OCI-LY3 (cell line): ENCODE results near the gene NDUFA7.
"Not testable (repeated sequence)": the region's sequence is repeated elsewhere in the genome, so short reads cannot be mapped to it uniquely, and the experiment has no call there.

Experiments used
- H2AFZ ChIP-seq: fragments of 200-600, 300-600 bp; shearing (Covaris generic); 2 replicates; pipeline ENCODE4 v1.6.0; 2014; ENCODE audit warnings: antibody characterized with exemption, low read depth, low read length
- H3K27ac ChIP-seq: fragments of 200-600, 300-600 bp; sonication (generic); 2 replicates; pipeline ENCODE4 v1.5.1; 2014; ENCODE audit warnings: mild to moderate bottlenecking, low read length, moderate library complexity, mixed read lengths
- H3K27me3 ChIP-seq: fragments of 200-600, 300-600 bp; sonication (generic); 2 replicates; pipeline ENCODE4 v1.6.1; 2014; ENCODE audit warnings: low read depth, low read length, mixed read lengths
- H3K36me3 ChIP-seq: fragments of 200-600, 300-600 bp; sonication (generic); replicated peaks from 2 replicates; pipeline ENCODE3; 2014; ENCODE audit warnings: low read depth, low read length, mixed read lengths
- H3K4me1 ChIP-seq: fragments of 300-600, 200-600 bp; sonication (generic); 2 replicates; pipeline ENCODE4 v1.6.1; 2014; ENCODE audit warnings: low read length, mixed read lengths
- H3K4me2 ChIP-seq: fragments of 200-600, 300-600 bp; sonication (generic); 2 replicates; pipeline ENCODE4 v1.6.1; 2014; ENCODE audit warnings: low read length, mixed read lengths
- H3K4me3 ChIP-seq: fragments of 300-600, 200-600 bp; sonication (generic); 2 replicates; pipeline ENCODE4 v1.5.1; 2014; ENCODE audit warnings: antibody characterized with exemption, mild to moderate bottlenecking, low read length, moderate library complexity
- H3K79me2 ChIP-seq: fragments of 300-600, 200-600 bp; shearing (Covaris generic); 2 replicates; pipeline ENCODE4 v1.6.1; 2014; ENCODE audit warnings: mild to moderate bottlenecking, low read length, mixed read lengths
- H3K9ac ChIP-seq: fragments of 300-600, 200-600 bp; shearing (Covaris generic); 2 replicates; pipeline ENCODE4 v1.6.0; 2014; ENCODE audit warnings: mild to moderate bottlenecking, low read length, moderate library complexity
- H3K9me3 ChIP-seq: fragments of 200-600, 300-600 bp; shearing (Covaris generic); 2 replicates; pipeline ENCODE4 v1.6.1; 2014; ENCODE audit warnings: low read length, mixed read lengths; ENCODE audit not compliant: insufficient read depth
- H4K20me1 ChIP-seq: fragments of 200-600, 300-600 bp; sonication (generic); 2 replicates; pipeline ENCODE4 v1.6.1; 2016; ENCODE audit warnings: low read length, mixed read lengths; ENCODE audit not compliant: insufficient read depth
- CTCF ChIP-seq: fragments of 200-600, 300-600 bp; sonication (generic); IDR thresholded peaks from 2 replicates; pipeline ENCODE4 v1.5.1; 2014; ENCODE audit warnings: antibody characterized with exemption, low read length, low read depth
- EZH2phosphoT487 ChIP-seq: fragments of 200-600 bp; shearing (Covaris generic); IDR thresholded peaks from 2 replicates; pipeline ENCODE4 v1.6.1; 2018; ENCODE audit warnings: antibody characterized with exemption, mixed run types, low read depth

The NDUFA7 gene

DNA sequence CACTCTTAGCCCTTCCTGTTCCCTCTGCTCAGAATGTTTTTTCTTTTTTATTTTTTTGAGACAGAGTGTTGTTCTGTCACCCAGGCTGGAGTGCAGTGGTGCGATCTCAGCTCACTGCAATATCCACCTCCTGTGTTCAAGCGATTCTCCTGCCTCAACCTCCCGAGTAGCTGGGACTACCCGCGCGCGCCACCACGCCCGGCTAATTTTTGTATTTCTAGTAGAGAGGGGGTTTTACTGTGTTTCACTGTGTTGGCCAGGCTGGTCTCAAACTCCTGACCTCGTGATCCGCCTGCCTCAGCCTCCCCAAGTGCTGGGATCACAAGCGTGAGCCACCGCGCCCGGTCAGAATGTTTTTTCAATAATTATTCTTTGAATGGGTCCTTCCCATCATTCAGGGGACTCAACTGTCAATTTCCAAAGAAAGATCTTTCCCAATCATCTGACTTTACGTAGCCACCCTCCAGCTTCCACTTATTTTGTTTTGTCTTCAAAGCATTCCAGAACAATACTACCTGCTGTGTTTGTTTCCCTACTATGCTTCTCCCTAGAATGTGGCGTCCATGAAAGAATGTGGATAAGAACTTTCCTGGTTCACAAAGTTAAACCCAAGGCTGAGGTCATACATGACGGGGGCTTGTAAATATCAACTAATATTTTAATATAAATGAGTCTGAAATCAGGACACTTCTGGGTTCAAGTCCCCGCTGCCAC lies 1.2 kb downstream of the NDUFA7 start:
- no peaks in the 10 kb centered on the region for H3K27me3 ChIP-seq
- H3K4me2 ChIP-seq: peak overlapping the region; percentile 98
- H3K9me3 ChIP-seq: no peaks in the 10 kb centered on the region
- H3K27ac ChIP-seq: peak overlapping the region; percentile 59
- no peak overlapping the region for H2AFZ ChIP-seq
- H3K36me3 ChIP-seq: peaks cover 45% of the 10 kb centered on the region
- peaks cover 15% of the 10 kb centered on the region for H4K20me1 ChIP-seq
- H3K4me3 ChIP-seq: peak overlapping the region; percentile 91
- peaks cover 23% of the 10 kb centered on the region for H3K4me1 ChIP-seq
- H3K9ac ChIP-seq: peak overlapping the region; percentile 95
- TF ChIP-seq CTCF: no peak
- no peak for TF ChIP-seq EZH2phosphoT487
- H3K79me2 ChIP-seq: peaks cover 57% of the 10 kb centered on the region

DNA sequence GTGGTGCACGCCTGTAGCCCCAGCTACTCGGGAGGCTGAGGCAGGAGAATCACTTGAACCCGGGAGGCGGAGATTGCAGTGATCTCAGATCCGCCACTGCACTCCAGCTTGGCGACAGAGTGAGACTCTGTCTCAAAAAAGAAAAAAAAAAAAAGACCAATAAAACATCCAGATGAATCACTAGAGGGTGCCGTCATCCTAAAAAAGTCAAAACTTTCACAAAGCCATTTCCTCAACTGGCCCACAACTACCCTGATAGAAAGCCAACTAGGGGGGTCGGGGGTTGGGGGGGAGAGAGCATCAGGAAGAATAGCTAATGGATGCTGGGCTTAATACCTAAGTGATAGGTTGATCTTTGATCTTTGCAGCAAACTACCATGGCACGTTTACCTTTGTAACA lies 2.3 kb downstream of the NDUFA7 start:
- H3K9me3 ChIP-seq, H3K27ac ChIP-seq, H2AFZ ChIP-seq, H3K4me3 ChIP-seq, H3K9ac ChIP-seq, H3K4me2 ChIP-seq, H3K27me3 ChIP-seq: not testable (repeated sequence)
- H3K4me1 ChIP-seq: peaks cover 20% of the 10 kb centered on the region
- H3K36me3 ChIP-seq: peaks cover 35% of the 10 kb centered on the region
- H3K79me2 ChIP-seq: peaks cover 57% of the 10 kb centered on the region
- H4K20me1 ChIP-seq: peaks cover 15% of the 10 kb centered on the region

DNA sequence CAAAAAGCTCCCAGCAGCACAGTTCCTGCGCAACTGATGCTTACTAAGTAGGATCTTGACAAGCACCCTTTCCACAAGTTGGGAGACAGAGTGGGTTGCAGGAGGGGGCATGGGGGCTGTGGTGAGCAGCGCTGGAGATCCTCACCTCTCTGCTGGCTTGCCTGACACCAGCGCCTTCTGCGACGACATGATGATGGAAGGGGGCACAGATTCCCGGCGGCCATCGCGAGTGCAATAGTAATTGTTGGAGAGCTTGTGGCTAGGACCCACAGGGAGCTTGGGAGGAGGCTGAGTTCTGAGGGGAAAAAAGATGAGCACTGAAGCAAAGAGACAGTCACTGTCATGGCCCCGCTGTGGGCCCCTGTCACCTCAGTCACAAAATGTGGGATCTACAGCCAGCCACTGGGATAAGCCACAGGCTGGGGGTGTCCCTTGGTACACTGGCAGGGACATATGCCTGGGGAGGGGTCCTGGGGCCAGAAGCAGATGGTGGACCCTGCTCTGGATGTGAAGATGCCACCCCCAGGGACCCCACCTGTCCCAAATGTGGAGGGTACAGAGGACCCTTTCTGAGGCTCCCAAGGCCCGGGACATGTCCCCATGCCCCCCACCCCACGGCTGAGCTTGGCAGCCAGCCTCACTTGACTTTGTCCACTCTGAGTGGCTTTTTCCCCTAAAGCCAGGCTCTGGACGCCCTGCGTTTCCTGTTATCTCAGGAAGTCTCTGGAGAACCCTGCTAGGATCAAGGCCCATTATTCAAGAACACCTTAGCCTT lies 4.6 kb downstream of the NDUFA7 start:
- Histone ChIP-seq H3K9ac (no peak overlapping the region), H3K4me1 (peaks cover 9% of the 10 kb centered on the region)

GRCh38 chr19:8314981-8315640 lies 6.1 kb downstream of the NDUFA7 start:
- H3K4me2 ChIP-seq, H4K20me1 ChIP-seq, H3K4me3 ChIP-seq, H3K9ac ChIP-seq, H3K9me3 ChIP-seq, H3K27ac ChIP-seq, H2AFZ ChIP-seq, H3K27me3 ChIP-seq: not testable (repeated sequence)
- Histone ChIP-seq H3K4me1 (peaks cover 10% of the 10 kb centered on the region), H3K36me3 (peaks cover 37% of the 10 kb centered on the region), H3K79me2 (peaks cover 23% of the 10 kb centered on the region)

More for the DNA sequence above, 4.6 kb downstream of the NDUFA7 start:
- Histone ChIP-seq H4K20me1 (no peaks in the 10 kb centered on the region), H3K4me3 (no peak overlapping the region), H3K27ac (no peak overlapping the region), H3K4me2 (no peak overlapping the region), H3K79me2 (peaks cover 37% of the 10 kb centered on the region), H3K36me3 (peaks cover 25% of the 10 kb centered on the region), H3K27me3 (no peaks in the 10 kb centered on the region), H3K9me3 (no peaks in the 10 kb centered on the region), H2AFZ (no peak overlapping the region)
- no peak for TF ChIP-seq EZH2phosphoT487
- no peak for TF ChIP-seq CTCF
